Measurements from ENCODE around the gene PLAGL2. TPM values are rescaled to one million over a fixed set of nuclear protein-coding genes. Genes with fewer than 3 reads are reported as not detected.
A peak's percentile ranks its signal among the peaks of the same experiment; 100 is the strongest.
"Not testable (repeated sequence)": the region's sequence is repeated elsewhere in the genome, so short reads cannot be mapped to it uniquely, and the experiment has no call there.

The PLAGL2 gene
- total RNA-seq, 1 donor from 2014 or later: 11.0 TPM

- no peak for ATAC-seq
Measured at GRCh38 chr20:32179934-32180333, 27.6 kb downstream of the PLAGL2 start.

- ATAC-seq: peak; percentile 55
Measured at GRCh38 chr20:32179515-32179914, 28.0 kb downstream of the PLAGL2 start.

GRCh38 chr20:32177696-32178095 is 29.8 kb downstream of the PLAGL2 start:
- not testable (repeated sequence) for ATAC-seq

GRCh38 chr20:32168184-32168910 is 39.2 kb downstream of the PLAGL2 start:
- peak; percentile 19 for ATAC-seq

GRCh38 chr20:32167552-32167951 is 40.0 kb downstream of the PLAGL2 start:
- no peak for ATAC-seq

GRCh38 chr20:32165836-32166545 is 41.6 kb downstream of the PLAGL2 start:
- ATAC-seq: no peak

- ATAC-seq: no peak
Measured at GRCh38 chr20:32164984-32165735, 42.4 kb downstream of the PLAGL2 start.

GRCh38 chr20:32163951-32164350 is 43.6 kb downstream of the PLAGL2 start:
- ATAC-seq: no peak

- ATAC-seq: no peak
Measured at GRCh38 chr20:32162351-32162750, 45.2 kb downstream of the PLAGL2 start.

GRCh38 chr20:32160341-32160740 is 47.2 kb downstream of the PLAGL2 start:
- no peak for ATAC-seq

- ATAC-seq: no peak
Measured at GRCh38 chr20:32159766-32160221, 47.7 kb downstream of the PLAGL2 start.

GRCh38 chr20:32158943-32159660 is 48.4 kb downstream of the PLAGL2 start:
- peak; percentile 42 for ATAC-seq

GRCh38 chr20:32158351-32158750 is 49.2 kb downstream of the PLAGL2 start:
- no peak for ATAC-seq

- ATAC-seq: no peak
Measured at GRCh38 chr20:32157611-32158010, 49.9 kb downstream of the PLAGL2 start.

GRCh38 chr20:32155017-32155981 is 52.2 kb downstream of the PLAGL2 start:
- ATAC-seq: peak; percentile 82

GRCh38 chr20:32153771-32154170 is 53.8 kb downstream of the PLAGL2 start:
- ATAC-seq: no peak

GRCh38 chr20:32153156-32153665 is 54.3 kb downstream of the PLAGL2 start:
- no peak for ATAC-seq

- no peak for ATAC-seq
Measured at GRCh38 chr20:32152421-32153155, 55.0 kb downstream of the PLAGL2 start.

- ATAC-seq: no peak
Measured at GRCh38 chr20:32150291-32150848, 57.2 kb downstream of the PLAGL2 start.

- no peak for ATAC-seq
Measured at GRCh38 chr20:32149566-32150170, 57.9 kb downstream of the PLAGL2 start.

Measured in esophagus mucosa (tissue), 1 donor.